G401 (cell line): ENCODE measurements around the gene PGA3. TPM values are rescaled to one million over a fixed set of nuclear protein-coding genes. Genes with fewer than 3 reads are reported as not detected.
A peak's percentile ranks its signal among the peaks of the same experiment; 100 is the strongest.
"Not testable (repeated sequence)": the region's sequence is repeated elsewhere in the genome, so short reads cannot be mapped to it uniquely, and the experiment has no call there.

Experiments used
- DNase-seq: peaks from one replicate; pipeline ENCODE4 v3.0.0-alpha.2; 2015; ENCODE audit warnings: low spot score
- in situ Hi-C: cut with HindIII; loops from 2 replicates; pipeline ENCODE4 v1.10.0; 2016; ENCODE audit warnings: low sequenced_read_pairs, mixed read lengths
- total RNA-seq: library from RNA; depleted of rRNA; stranded (reverse); fragments of >200 nt; shearing (Covaris generic); gene quantifications from 2 replicates; pipeline ENCODE4 v1.2.3, GENCODE V29; 2014

Gene PGA3
- total RNA-seq, 1 experiment from 2014 or later, result not detected

DNA sequence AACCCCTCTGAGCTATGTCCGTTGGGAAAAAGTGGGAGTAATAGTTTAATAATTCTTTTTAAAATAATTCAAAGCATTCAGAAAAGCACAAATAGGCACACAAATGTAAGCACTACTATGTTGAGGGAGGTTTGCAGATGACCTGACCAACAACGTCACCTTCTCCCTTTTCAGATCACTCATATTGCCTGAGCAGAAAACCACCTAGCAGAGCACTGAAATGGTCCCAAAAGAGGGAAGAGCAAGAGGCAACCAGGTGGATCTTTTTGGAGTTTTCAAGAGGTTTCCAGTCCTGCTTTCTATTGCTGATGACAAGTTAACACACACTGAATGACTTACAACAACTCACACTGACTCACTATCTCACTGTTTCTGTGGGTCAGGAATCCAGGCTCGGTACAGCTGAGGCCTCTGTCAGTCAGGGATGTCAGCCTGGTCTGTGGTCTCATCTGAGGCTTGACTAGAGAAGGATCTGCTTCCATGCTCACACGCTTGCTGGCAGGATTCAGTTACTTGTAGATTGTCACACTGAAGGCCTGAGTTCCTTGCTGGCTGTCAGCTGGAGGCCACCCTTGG lies 4.3 kb upstream of the PGA3 start:
- no peak for DNase-seq
- in situ Hi-C loops, result no loop called here

DNA sequence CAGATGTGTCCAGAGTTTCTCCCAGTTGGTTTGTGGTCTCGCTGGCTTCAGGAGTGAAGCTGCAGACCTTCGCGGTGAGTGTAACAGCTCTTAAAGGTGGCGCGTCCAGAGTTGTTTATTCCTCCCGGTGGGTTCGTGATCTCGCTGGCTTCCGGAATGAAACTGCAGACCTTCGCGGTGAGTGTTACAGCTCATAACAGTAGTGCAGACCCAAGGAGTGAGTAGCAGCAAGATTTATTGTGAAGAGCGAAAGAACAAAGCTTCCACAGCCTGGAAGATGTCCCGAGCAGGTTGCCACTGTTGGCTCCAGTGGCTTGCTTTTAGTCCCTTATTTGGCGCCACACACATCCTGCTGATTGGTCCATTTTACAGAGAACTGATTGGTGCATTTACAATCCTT lies 1.8 kb upstream of the PGA3 start:
- DNase-seq, result no peak
- in situ Hi-C loops, result no loop called here

DNA sequence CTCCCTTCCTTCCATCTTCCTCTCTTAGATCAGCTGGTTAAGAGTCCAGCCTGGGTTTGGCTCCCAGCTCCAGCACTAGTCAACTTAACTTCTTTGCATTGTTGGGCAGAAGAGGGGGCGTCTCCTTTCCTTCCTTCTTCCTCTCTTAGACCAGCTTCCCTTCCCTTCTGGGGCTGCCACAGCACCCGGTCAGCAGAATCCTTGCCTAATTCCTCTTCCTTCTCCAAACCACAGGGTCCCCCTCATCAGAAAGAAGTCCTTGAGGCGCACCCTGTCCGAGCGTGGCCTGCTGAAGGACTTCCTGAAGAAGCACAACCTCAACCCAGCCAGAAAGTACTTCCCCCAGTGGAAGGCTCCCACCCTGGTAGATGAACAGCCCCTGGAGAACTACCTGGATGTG lies 558 bp downstream of the PGA3 start:
- DNase-seq, in situ Hi-C loops: not testable (repeated sequence)

DNA sequence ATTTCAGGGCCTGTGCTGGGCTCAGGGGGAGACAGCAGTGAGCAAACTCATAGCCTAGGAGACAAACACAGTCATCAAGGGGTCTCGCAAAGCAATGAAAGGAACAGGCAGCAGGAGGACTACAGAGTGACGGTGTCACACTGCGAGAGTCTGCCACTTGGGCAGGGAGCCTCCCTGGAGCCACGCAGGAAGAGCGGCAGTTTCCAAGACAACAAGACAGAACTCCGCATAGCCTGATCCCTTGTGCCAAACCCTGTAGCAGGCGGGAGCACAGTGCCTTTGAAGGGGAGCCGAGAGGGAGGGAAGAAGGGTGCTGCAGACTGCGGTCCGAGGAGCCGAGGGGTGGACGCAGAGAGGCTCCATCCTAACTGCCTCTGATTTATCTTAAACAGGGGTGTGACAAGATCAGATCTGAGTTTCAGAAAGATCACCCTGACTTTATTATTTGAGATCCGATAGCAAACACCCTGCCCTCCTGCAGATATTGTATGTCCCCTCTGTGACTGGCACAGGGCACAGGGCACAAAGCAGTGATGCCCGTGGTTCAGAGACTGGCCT lies 1.3 kb downstream of the PGA3 start:
- peak; percentile 66 for DNase-seq
- in situ Hi-C loops, result not testable (repeated sequence)

DNA sequence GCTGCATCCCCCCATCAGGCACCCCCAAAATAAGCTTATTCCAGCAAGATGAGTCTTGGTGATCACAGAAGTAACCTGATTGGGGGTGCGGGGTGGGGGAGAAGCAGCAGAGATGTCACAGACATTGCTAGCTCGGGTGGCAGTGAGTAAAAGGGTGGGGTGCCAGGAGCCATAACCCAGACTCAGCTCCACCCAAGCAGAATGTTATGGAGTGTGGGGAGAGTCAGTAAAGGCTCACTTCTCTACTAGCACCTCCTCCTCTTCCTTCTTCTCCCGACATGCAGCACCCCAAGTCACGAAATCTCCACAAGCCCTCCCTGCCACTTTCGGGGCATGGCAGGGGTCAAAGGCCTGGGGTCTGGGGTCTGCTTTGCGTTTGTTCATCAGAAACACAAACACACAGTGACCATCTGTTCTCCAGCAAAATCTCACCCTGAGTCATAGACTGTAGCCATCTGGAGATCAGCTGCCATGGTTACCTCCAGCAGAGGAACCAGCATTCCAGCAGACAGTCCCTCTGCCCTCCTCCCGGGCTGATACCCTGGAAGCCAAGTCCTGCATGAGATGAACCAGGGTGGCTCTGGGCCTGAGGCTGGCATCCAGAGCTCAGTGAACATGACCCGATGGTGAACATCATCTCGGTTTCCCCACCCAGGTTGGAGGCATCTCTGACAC lies 4.5 kb downstream of the PGA3 start:
- in situ Hi-C loops, DNase-seq: not testable (repeated sequence)

GRCh38 chr11:61210629-61211028 lies 7.3 kb downstream of the PGA3 start:
- in situ Hi-C loops, DNase-seq: not testable (repeated sequence)

DNA sequence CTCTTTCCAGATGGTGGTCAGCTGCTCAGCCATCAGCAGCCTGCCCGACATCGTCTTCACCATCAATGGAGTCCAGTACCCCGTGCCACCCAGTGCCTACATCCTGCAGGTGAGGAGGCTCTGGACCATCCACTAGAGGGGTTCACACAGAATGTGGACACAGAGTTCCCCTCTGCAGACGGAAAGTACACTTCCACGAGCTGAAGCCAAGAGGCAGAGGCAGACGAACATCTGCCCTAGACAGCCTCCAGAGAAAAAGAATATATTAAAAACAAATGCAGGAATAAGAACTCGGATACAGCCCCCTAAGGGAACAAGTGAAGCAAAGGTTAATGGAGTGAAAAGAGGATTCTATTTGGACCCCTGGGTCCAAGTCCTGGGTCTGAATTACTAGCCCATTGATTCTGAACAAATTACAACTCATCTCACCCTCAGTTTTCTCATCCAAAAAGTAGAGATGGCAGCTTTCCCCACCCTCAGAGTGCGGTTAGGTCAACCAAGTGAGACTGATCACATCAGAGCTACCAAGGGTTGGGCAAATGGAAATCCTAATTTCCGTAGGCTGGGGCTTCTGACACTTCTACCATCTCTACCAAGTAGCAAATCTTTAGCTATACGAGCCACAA lies 8.1 kb downstream of the PGA3 start:
- in situ Hi-C loops, result not testable (repeated sequence)

GRCh38 chr11:61212202-61212601 lies 8.9 kb downstream of the PGA3 start:
- DNase-seq, in situ Hi-C loops: not testable (repeated sequence)

More for the DNA sequence above, 8.1 kb downstream of the PGA3 start:
- DNase-seq, result not testable (repeated sequence)

GRCh38 chr11:61213711-61214324 lies 10.5 kb downstream of the PGA3 start:
- in situ Hi-C loops, DNase-seq: not testable (repeated sequence)

DNA sequence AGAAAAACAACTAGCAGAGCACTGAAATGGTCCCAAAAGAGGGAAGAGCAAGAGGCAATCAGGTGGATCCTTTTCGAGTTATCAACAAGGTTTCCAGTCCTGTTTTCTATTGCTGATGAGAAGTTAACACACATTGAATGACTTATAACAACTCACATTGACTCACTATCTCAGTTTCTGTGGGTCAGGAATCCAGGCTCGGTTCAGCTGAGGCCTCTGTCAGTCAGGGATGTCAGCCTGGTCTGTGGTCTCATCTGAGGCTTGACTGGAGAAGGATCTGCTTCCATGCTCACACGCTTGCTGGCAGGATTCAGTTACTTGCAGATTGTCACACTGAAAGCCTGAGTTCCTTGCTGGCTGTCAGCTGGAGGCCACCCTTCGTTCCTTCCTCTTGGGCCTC lies 15.0 kb downstream of the PGA3 start:
- DNase-seq, in situ Hi-C loops: not testable (repeated sequence)

DNA sequence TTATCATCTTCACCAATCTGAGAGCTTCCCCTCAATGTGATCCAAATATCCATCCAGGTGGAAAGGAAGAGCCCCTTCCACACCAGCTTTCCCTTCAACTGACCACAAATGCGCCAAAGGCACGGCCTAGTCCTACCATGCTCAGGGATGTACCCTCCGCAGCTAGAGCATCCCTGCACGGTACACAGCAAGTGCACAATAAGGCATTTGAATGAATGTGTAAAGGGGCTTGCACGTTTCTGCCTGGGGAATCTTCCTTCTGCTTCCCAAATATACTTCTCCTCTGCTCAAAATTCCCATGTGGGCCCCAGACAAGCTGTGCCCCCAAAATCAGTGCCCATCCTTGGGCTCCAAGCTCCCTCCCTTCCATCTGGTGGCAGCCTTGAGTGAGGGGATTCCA lies 15.7 kb downstream of the PGA3 start:
- in situ Hi-C loops, DNase-seq: not testable (repeated sequence)

- DNase-seq, in situ Hi-C loops: not testable (repeated sequence)
These were observed 18.7 kb downstream of the PGA3 start, which contains the start of gene PGA4 for GRCh38 chr11:61222047-61222446. PGA4 (plus strand) TSS chr11:61222347; CDS start chr11:61222401, 54 bp downstream.

GRCh38 chr11:61222692-61223091 lies 19.4 kb downstream of the PGA3 start:
- DNase-seq, result not testable (repeated sequence)

DNA sequence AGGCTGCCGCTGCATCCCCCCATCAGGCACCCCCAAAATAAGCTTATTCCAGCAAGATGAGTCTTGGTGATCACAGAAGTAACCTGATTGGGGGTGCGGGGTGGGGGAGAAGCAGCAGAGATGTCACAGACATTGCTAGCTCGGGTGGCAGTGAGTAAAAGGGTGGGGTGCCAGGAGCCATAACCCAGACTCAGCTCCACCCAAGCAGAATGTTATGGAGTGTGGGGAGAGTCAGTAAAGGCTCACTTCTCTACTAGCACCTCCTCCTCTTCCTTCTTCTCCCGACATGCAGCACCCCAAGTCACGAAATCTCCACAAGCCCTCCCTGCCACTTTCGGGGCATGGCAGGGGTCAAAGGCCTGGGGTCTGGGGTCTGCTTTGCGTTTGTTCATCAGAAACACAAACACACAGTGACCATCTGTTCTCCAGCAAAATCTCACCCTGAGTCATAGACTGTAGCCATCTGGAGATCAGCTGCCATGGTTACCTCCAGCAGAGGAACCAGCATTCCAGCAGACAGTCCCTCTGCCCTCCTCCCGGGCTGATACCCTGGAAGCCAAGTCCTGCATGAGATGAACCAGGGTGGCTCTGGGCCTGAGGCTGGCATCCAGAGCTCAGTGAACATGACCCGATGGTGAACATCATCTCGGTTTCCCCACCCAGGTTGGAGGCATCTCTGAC lies 23.3 kb downstream of the PGA3 start:
- in situ Hi-C loops, DNase-seq: not testable (repeated sequence)

More at GRCh38 chr11:61222692-61223091, 19.4 kb downstream of the PGA3 start:
- in situ Hi-C loops, result not testable (repeated sequence)

DNA sequence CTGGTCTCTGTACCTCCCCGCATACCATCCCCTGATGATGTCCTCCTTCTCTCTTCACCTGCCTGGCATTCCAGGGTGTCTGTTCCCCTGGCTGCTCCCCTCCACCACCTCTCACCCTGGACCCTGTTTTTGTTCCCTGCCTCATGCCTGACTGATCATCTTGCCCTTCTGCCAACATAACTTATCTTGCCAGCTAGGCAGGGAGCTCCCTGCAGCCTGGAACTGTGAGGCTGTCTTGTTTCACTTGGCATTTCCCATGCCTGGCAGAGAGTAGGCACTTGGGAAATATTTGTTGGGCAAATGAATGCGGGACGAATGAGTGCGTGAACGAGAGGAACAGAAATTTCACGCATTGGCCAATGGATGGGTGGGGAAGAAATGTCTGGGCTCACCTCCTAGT lies 26.1 kb downstream of the PGA3 start:
- in situ Hi-C loops, DNase-seq: not testable (repeated sequence)

DNA sequence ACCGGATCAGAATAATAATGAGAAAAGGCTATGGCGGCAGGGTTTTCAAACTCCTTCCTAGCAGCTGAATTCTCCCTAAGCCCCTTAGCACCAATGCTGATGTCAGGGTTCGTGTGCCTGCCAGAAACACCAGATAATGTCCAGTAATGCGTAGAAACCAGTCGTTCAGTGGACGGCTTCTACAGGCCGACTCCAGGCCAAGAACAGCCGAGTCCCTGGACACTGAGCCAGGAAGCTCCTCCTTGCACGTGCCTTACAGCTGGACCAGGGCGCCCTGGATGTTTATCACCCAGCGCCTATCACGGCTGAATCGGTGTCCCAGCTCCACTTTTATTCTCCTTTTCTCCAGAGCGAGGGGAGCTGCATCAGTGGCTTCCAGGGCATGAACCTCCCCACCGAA lies 27.7 kb downstream of the PGA3 start:
- in situ Hi-C loops, DNase-seq: not testable (repeated sequence)

- DNase-seq, in situ Hi-C loops: not testable (repeated sequence)
These were observed 28.3 kb downstream of the PGA3 start for GRCh38 chr11:61231585-61231984.

- in situ Hi-C loops, result not testable (repeated sequence)
These were observed 29.3 kb downstream of the PGA3 start for GRCh38 chr11:61232548-61233145.

More at GRCh38 chr11:61232548-61233145, 29.3 kb downstream of the PGA3 start:
- DNase-seq, result not testable (repeated sequence)
